ENCODE measurements around the gene ABR. TPM values are rescaled to one million over a fixed set of nuclear protein-coding genes. Genes with fewer than 3 reads are reported as not detected.

Gene ABR
- total RNA-seq, 2 donors from 2014 or later: 159 to 200 TPM

DNA sequence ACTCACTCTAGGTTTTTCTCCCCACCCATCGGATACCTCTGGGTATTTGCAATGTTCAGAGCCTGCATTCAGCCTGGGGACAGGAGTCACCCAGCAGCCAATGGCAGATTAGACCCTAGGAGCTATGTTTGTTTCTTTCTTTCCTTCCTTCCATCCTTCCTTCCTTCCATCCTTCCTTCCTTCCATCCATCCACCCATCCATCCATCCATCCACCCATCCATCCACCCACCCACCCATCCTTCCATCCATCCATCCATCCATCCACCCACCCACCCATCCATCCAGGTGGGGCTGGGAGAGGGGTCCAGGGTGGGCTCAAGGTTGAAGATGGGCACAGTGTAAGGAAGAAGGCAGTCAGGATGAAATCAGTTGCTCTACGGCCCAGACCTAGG, 142.9 kb downstream of the ABR start:
- H3K4me1 ChIP-seq (ENCODE audit: control insufficient read depth in 1 of 2, low read depth in 2 of 2): peaks cover 5 to 13% of the 10 kb centered on the region in 2 donors

DNA sequence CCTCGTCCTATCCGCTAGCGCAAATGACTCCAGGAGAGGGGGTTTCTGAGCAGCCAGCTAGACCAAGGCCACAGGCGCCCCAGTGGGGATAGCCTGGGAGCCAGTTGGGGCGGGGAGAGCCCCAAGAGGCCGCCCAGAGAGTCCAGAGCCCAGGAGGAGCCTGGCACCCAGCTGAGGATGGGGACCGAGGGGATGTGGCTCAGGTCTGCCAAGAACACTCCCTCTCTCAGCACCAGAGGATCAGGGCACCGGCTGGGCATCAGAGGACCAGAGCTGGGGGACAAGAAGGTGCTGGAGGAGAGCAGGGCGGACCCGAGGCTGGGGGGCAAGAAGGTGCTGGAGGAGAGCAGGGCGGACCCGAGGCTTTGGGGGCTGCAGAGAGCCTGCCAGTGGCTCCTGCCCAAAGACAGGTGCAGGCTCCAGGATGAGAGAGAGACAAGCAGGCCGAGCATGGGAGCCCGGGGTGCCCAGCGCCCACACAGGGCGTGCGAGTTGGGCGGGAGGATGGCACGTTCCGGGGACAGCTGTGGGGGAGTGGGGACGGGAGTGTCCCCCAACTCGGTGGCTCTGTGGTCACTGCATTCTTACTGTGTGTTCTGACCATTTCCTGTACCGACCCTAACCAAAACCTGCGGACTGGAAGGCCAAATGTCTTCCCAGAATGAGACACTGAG, 143.5 kb downstream of the ABR start:
- H3K36me3 ChIP-seq: peaks cover 12% of the 10 kb centered on the region
- no peak overlapping the region for H3K4me3 ChIP-seq
- TF ChIP-seq CTCF (IDR thresholded peaks at IDR 0.05): no peak
- ATAC-seq (ENCODE audit: insufficient number of reproducible peaks, low FRiP score, low read depth) (no peak), DNase-seq (ENCODE audit: low spot score) (no peak)
- H3K27me3 ChIP-seq (replicated peaks; ENCODE audit: insufficient read depth): no peaks in the 10 kb centered on the region
- no peak overlapping the region for H3K27ac ChIP-seq
- peaks cover 6 to 14% of the 10 kb centered on the region in 2 donors for H3K4me1 ChIP-seq (ENCODE audit: control insufficient read depth in 1 of 2, low read depth in 2 of 2)
- no peaks in the 10 kb centered on the region for H3K9me3 ChIP-seq

More for the DNA sequence above, 142.9 kb downstream of the ABR start:
- no peaks in the 10 kb centered on the region for H3K9me3 ChIP-seq
- H3K27me3 ChIP-seq (replicated peaks; ENCODE audit: insufficient read depth): no peaks in the 10 kb centered on the region
- H3K27ac ChIP-seq: no peak overlapping the region
- H3K4me3 ChIP-seq: no peak overlapping the region
- H3K36me3 ChIP-seq: peaks cover 12% of the 10 kb centered on the region
- DNase-seq (ENCODE audit: low spot score): no peak
- no peak for ATAC-seq (ENCODE audit: insufficient number of reproducible peaks, low FRiP score, low read depth)
- TF ChIP-seq CTCF (IDR thresholded peaks at IDR 0.05): no peak

GRCh38 chr17:1035546-1036170, 144.1 kb downstream of the ABR start:
- H3K4me1 ChIP-seq (ENCODE audit: control insufficient read depth in 1 of 2, low read depth in 2 of 2): peaks cover 12 to 18% of the 10 kb centered on the region in 2 donors
- no peak for DNase-seq (ENCODE audit: low spot score)
- H3K4me3 ChIP-seq: no peak overlapping the region
- H3K27ac ChIP-seq: no peak overlapping the region
- no peak for TF ChIP-seq CTCF (IDR thresholded peaks at IDR 0.05)
- no peak for ATAC-seq (ENCODE audit: insufficient number of reproducible peaks, low FRiP score, low read depth)
- H3K27me3 ChIP-seq (replicated peaks; ENCODE audit: insufficient read depth): no peaks in the 10 kb centered on the region
- no peaks in the 10 kb centered on the region for H3K9me3 ChIP-seq
- H3K36me3 ChIP-seq: peaks cover 12% of the 10 kb centered on the region

DNA sequence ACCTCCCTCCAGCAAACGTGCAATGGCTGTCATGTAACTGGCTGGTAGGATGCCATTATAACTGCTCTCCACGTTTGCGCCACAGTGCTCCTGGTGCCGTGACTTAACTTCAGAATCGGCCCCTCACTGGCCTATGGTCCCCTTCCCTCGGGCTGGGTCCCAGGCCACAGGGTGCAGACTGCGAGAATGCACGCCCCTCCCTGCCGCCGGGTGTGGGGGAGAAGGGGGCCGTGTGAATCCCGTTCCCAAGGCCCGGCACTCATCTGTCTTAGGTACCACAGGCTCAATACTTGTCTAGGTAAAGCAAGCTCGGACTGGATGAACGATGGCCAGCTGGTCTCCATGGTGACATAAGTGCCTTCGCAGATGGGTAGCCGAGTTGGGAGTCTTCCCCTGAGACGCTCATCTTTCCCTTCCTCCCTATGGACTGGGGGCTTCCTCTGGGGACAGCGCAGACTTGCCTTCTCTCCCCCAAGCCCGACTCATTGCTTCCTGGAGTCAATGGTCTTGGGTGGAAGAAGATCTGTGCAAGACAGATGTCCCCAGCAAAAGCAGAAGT, 145.1 kb downstream of the ABR start:
- no peak for DNase-seq (ENCODE audit: low spot score)
- no peak for TF ChIP-seq CTCF (IDR thresholded peaks at IDR 0.05)
- no peak for ATAC-seq (ENCODE audit: insufficient number of reproducible peaks, low FRiP score, low read depth)

GRCh38 chr17:1033503-1033902, 146.3 kb downstream of the ABR start:
- Histone ChIP-seq H3K27ac (no peak overlapping the region), H3K27me3 (replicated peaks; ENCODE audit: insufficient read depth) (no peaks in the 10 kb centered on the region), H3K4me1 (ENCODE audit: control insufficient read depth in 1 of 2, low read depth in 2 of 2) (peaks cover 16 to 33% of the 10 kb centered on the region in 2 donors), H3K36me3 (peaks cover 6% of the 10 kb centered on the region), H3K9me3 (no peaks in the 10 kb centered on the region), H3K4me3 (no peak overlapping the region)
- TF ChIP-seq CTCF (IDR thresholded peaks at IDR 0.05): no peak
- ATAC-seq (ENCODE audit: insufficient number of reproducible peaks, low FRiP score, low read depth) (no peak), DNase-seq (ENCODE audit: low spot score) (no peak)

More for the DNA sequence above, 145.1 kb downstream of the ABR start:
- no peak overlapping the region for H3K4me3 ChIP-seq
- H3K36me3 ChIP-seq: peaks cover 10% of the 10 kb centered on the region
- H3K9me3 ChIP-seq: no peaks in the 10 kb centered on the region
- H3K4me1 ChIP-seq (ENCODE audit: control insufficient read depth in 1 of 2, low read depth in 2 of 2): peaks cover 16 to 21% of the 10 kb centered on the region in 2 donors
- H3K27me3 ChIP-seq (replicated peaks; ENCODE audit: insufficient read depth): no peaks in the 10 kb centered on the region
- H3K27ac ChIP-seq: no peak overlapping the region
